GM19438 (cell line): Measurements from ENCODE around the gene CHST1.

ENCODE experiments used
- ATAC-seq: cut with Tn5 transposase; IDR thresholded peaks from one replicate; pipeline ENCODE4 v1.9.1; 2021; ENCODE audit warnings: low read depth; ENCODE audit not compliant: unreplicated experiment

Gene CHST1

DNA sequence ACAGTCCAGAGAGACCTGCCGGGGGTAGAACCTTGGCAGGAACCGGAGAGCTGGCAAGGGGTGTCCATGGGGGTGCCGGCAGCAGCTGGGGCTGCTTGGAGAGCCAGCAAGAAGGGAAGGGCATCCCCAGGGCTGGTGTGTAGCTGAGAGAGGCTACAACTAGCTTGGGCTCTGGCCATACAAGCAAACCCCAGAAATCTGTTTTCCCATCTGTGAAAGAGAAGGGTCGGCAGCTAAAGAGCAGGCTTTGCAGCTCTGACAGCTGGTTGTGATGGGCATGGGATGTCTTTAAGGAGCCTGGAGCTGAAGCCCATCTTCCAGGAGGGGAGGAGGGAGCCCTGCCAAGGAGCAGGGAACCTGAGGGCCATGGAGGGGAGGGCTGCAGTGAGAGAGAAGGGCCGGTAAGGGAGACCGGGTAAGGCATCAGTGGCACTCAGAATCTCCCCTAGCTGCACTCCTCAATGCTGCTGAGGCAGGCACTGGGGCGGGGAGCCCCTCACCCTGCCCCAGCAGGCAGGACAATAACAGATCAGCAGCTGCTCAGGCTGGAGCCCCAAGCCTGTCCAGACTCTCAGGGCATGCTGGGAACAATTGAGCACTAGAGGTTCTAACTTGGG lies 3.9 kb downstream of the CHST1 start:
- ATAC-seq = no peak

DNA sequence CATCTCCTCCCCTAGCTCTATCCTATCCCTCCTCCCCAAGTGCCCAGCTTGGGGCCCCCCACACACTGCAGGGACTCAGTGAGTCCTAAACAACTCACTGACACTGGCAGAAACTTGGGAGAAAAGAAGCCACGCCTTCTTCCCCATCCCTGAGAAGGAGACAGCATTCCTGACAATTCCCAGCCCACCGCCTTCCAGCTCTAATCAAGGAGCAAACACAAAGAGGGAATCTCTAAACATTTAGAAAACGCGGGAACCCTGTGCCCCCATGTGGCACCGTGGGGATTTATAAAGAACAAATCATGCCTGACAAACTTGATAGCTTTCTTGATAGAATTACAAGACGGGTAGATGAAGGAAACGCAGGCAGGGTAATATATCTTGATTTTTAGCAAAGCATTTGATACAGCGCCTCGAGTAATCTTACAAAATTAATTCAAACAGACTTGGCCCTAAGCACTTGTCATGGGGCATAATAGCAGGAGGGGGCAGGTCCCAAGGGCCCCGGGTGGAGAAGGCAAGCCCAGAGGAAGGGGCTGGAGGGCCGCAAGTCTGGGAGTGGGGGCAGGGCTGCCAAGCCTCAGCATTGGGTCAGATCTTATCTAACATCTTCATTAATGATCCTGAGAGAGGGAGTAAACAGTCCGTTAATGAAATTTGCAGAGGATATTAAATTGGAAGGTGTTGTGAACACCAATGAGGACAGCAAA lies 4.5 kb downstream of the CHST1 start:
- no peak for ATAC-seq

- ATAC-seq = no peak
These were observed 5.6 kb downstream of the CHST1 start for GRCh38 chr11:45659818-45660160.

DNA sequence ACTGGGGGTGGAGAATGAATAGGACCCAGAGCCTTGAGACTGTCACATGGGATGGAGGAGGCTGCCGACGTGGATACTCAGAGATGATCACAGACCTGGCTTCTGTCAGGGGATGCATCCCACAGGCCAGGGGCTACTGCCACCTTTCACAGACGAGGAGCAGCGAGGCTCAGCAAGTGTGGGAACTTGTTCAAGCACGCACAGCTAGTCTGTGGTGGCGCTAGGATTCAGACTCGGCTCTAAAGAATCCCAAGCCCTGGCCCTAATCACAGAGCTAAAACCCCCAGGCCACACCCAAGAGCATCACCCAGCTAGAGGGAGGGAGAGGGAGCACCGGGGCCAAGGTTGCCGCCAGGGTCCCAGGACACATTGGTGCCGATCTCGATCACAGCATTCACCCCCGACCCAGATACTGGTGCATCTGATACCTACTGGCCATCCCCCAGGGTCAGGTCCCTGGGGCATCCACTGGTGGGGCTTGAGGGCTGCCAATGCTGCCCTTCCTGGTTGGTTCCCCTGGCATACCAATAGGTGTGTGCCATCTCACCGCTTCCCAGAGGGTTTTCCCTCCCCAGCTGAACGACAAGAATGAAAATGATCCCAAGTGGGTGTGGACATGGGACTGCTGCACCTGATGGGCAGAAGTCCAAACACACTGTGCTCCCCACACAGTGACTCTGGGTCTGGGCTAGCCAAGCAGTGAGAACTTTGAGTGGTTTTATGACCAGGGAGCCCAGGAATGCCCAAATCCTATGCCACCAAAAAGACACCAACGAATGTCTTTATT lies 6.2 kb downstream of the CHST1 start:
- ATAC-seq = no peak

DNA sequence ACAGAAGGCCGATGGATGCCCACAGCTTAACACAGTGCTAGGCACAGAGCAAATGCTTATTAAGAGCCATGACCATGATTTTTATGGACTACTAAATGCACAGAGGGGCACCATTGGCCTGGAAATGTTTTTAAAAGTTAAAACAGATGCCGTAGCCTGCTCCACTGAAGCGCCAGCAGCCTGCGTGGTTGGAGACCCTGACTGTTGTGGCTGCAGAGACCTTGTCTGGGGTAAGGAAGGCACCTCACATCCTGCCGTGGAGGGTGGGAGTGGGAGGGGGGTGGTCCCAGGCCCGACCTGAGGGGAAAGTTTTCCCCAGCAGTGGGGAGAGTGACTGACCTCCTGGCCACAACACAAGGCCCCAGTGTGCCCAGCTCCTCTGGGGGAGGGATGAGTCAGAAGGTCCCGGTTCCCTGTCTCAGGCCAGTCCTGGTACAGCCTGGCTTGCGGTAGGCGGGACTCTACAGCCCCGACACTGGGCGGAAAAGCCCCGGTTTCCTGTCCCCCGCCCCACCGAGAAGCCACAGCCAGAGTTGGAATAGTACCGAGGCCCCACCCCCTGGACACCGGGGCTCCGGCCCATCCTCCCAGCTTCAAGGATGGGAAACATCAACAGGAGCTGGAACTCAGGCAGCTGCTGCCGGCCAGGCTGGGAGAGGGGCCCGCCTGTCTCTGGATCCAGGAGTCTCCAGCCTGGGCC lies 7.0 kb downstream of the CHST1 start:
- no peak for ATAC-seq

- ATAC-seq = no peak
These were observed 7.7 kb downstream of the CHST1 start for GRCh38 chr11:45657496-45658260.

GRCh38 chr11:45655831-45656230 lies 9.6 kb downstream of the CHST1 start:
- ATAC-seq = no peak

- no peak for ATAC-seq
These were observed 10.1 kb downstream of the CHST1 start for GRCh38 chr11:45655347-45655756.

- no peak for ATAC-seq
These were observed 10.5 kb downstream of the CHST1 start for GRCh38 chr11:45655012-45655283.

GRCh38 chr11:45654231-45655011 lies 11.0 kb downstream of the CHST1 start:
- no peak for ATAC-seq

DNA sequence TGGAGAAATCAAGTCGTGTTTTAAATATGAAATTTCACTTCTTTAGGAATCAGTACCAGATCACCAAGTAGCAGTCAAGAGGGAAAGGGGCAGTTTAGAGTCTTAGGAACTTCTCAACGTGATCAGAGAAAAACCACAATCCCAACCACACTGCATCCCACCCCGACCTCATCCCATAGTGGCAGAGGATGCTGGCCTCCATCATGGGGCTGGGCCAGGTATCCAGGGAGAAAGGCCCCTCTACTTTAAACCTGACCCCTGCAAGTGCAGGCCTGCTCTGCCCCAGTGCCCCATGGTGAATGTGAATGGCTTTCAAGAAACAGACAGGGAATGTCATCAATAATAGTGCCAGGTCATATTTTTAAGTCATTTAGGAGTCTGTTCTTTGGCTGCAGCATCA lies 12.1 kb downstream of the CHST1 start:
- no peak for ATAC-seq

DNA sequence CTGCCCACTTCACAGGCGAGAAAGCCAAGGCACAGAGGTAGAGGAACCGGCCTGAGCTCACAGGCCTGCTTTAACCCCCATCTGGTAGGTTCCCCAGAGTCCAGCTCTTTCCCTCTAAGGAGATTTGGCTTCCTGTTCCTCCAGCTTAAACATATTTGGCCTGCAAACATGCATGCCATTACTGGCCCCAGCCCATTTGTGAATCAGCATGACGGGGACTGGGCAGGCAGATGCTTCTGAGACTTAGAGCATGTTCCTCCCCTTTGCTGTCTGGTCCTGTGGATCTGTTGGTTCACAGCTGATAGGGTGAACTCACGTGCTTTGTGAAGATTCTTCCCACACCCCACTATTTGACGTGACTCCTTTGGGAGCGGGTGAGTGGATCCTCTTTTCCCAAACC lies 12.6 kb downstream of the CHST1 start:
- ATAC-seq = no peak

DNA sequence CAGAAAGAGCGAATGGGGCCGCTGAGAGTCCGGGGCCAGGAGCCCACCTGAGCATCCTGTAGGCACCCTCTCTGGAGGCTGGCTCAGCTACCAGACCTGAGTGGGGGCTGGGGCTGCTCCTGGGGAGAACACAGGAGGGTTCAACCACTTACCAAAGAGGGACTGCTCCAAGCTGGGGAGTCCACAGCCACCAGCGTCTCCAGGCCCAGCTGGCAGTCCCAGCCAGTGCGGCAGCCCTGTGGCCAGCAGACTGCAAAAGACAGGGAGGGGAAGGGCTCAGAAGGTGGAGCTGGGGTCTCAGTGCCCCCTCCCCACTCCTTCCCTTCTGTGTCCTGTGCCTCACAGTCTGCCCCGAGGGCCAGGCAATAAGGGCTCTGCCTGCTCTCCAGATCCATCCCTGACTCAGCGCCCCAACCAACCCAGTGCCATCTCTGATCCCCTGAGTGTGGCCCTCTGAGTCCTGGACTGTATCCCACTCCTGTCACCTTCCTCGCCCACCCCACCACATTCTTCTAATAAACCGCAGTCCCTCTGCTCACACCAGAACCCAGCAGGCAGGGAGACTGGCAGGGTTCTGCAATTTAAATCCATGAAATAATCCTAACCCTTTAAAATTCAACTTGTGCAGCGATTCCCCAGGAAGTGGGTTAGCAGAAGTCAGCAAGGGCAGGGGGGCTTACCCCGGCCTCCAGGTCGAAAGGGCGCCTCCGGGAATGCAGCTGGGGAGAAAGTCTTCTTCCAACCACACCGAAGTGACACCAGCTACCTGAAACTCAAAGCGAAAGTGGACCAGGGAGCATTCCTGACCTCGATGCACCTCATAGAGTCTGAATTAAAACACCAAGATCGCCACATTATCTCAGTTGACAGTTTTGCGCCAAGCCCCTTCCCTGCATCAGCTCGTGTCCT lies 13.3 kb downstream of the CHST1 start:
- ATAC-seq = no peak

- no peak for ATAC-seq
These were observed 14.3 kb downstream of the CHST1 start for GRCh38 chr11:45651156-45651555.

- ATAC-seq = no peak
These were observed 15.0 kb downstream of the CHST1 start for GRCh38 chr11:45650166-45651095.

- ATAC-seq = no peak
These were observed 15.8 kb downstream of the CHST1 start for GRCh38 chr11:45649544-45650165.

GRCh38 chr11:45648931-45649330 lies 16.5 kb downstream of the CHST1 start:
- no peak for ATAC-seq
